Prostate gland (tissue), 2 donors: ENCODE data around the gene JMJD4. TPM values are rescaled to one million over a fixed set of nuclear protein-coding genes. Genes with fewer than 3 reads are reported as not detected.

ENCODE experiments used
- DNase-seq: peaks from one replicate; pipeline ENCODE4 v3.0.0-alpha.2; 2019; ENCODE audit warnings: low spot score
- H3K27ac ChIP-seq, 2 donors: fragments of 200-600 bp; sonication (generic); 2 replicates each; pipeline ENCODE4 v1.5.1; 2017 to 2019
- H3K27me3 ChIP-seq: fragments of 200-600 bp; sonication (generic); replicated peaks from 2 replicates; pipeline ENCODE4 v1.5.1; 2019; ENCODE audit not compliant: insufficient read depth
- H3K36me3 ChIP-seq, 2 donors: fragments of 200-600 bp; sonication (generic); 1 replicate in 1 of 2; 2 replicates in 1 of 2; pipeline versions ENCODE4 v1.5.1 to v1.8.1; 2017 to 2019
- H3K4me1 ChIP-seq: fragments of 200-600 bp; sonication (generic); replicated peaks from 2 replicates; pipeline ENCODE4 v1.5.1; 2019
- H3K4me3 ChIP-seq, 2 donors: fragments of 200-600 bp; sonication (generic); 2 replicates each; pipeline ENCODE4 v1.5.1; 2017 to 2019
- H3K9me3 ChIP-seq: fragments of 200-600 bp; sonication (generic); 2 replicates; pipeline ENCODE4 v1.5.1; 2017
- CTCF ChIP-seq, 4 experiments: fragments of 200-600 bp in 2 of 4; fragments of 450-650 bp in 2 of 4; sonication (generic) in 2 of 4; IDR thresholded peaks; 1 replicate in 3 of 4; 2 replicates in 1 of 4; pipeline ENCODE4 v1.5.1; 2016 to 2019; ENCODE audit warnings: antibody characterized with exemption in 4 of 4, mild to moderate bottlenecking in 2 of 4, moderate library complexity in 2 of 4
- POLR2A ChIP-seq: fragments of 450-650 bp; IDR thresholded peaks from one replicate; pipeline ENCODE4 v1.6.1; 2016; ENCODE audit warnings: antibody characterized with exemption, mild to moderate bottlenecking
- POLR2AphosphoS5 ChIP-seq: sonication (generic); formaldehyde crosslinking; IDR thresholded peaks from one replicate; pipeline ENCODE4 v1.6.1; 2017; ENCODE audit warnings: antibody characterized with exemption
- WGBS: methylation state at CpG from one replicate; pipeline ENCODE4 v1.1.5; 2018; 5-methylcytosine and 5-hydroxymethylcytosine counted together
- intact Hi-C: fragments of 100-400 bp; cut with DNase I; formaldehyde crosslinking; loops from one replicate; pipeline ENCODE4 v1.14.2; 2022
- total RNA-seq, 2 donors: library from RNA; depleted of rRNA; stranded (reverse); fragments of >200 nt; gene quantifications; one replicate each; pipeline ENCODE4 v1.1.0, GENCODE V29; 2016

The JMJD4 gene
- total RNA-seq, 2 donors from 2014 or later, result 29.8 to 38.3 TPM

GRCh38 chr1:227733309-227733705 lies 1.8 kb downstream of the JMJD4 start:
- 82% methylated on average over 15 of the region's 15 CpGs for WGBS
- no peak for DNase-seq
- no peaks in the 10 kb centered on the region for H3K27me3 ChIP-seq
- peaks cover 0 to 3% of the 10 kb centered on the region in 2 donors for H3K36me3 ChIP-seq
- peaks cover 5% of the 10 kb centered on the region for H3K4me1 ChIP-seq
- H3K9me3 ChIP-seq, result no peaks in the 10 kb centered on the region
- H3K4me3 ChIP-seq, result no peak overlapping the region
- TF ChIP-seq POLR2A (no peak), CTCF (IDR thresholded peaks at IDR 0.05) (no peak), POLR2AphosphoS5 (no peak)
- no peak overlapping the region for H3K27ac ChIP-seq
- intact Hi-C loops, result no loop called here

GRCh38 chr1:227732586-227733308 lies 2.4 kb downstream of the JMJD4 start:
- 96% methylated on average over 18 of the region's 18 CpGs for WGBS
- intact Hi-C loops, result no loop called here
- H3K27me3 ChIP-seq, result no peaks in the 10 kb centered on the region
- H3K36me3 ChIP-seq, result peaks cover 0 to 3% of the 10 kb centered on the region in 2 donors
- DNase-seq, result no peak
- H3K27ac ChIP-seq, result no peak overlapping the region
- H3K9me3 ChIP-seq, result no peaks in the 10 kb centered on the region
- peaks cover 5% of the 10 kb centered on the region for H3K4me1 ChIP-seq
- TF ChIP-seq CTCF (IDR thresholded peaks at IDR 0.05) (no peak), POLR2AphosphoS5 (no peak), POLR2A (no peak)
- no peak overlapping the region for H3K4me3 ChIP-seq

- no peak for DNase-seq
- H3K27ac ChIP-seq, result no peak overlapping the region
- peaks cover 0 to 3% of the 10 kb centered on the region in 2 donors for H3K36me3 ChIP-seq
- no peak overlapping the region for H3K4me3 ChIP-seq
- intact Hi-C loops, result no loop called here
- no peaks in the 10 kb centered on the region for H3K27me3 ChIP-seq
- TF ChIP-seq CTCF (IDR thresholded peaks at IDR 0.05), result no peak
- TF ChIP-seq POLR2AphosphoS5, result no peak
- no peak for TF ChIP-seq POLR2A
- 89% methylated on average over 16 of the region's 19 CpGs for WGBS
- peaks cover 5% of the 10 kb centered on the region for H3K4me1 ChIP-seq
- H3K9me3 ChIP-seq, result no peaks in the 10 kb centered on the region
These were observed 3.2 kb downstream of the JMJD4 start for GRCh38 chr1:227731696-227732585.

- 73% methylated on average over 10 of the region's 11 CpGs for WGBS
- intact Hi-C loops, result no loop called here
- no peak for TF ChIP-seq CTCF (IDR thresholded peaks at IDR 0.05)
- no peak for TF ChIP-seq POLR2A
- TF ChIP-seq POLR2AphosphoS5, result no peak
- Histone ChIP-seq H3K4me1 (peaks cover 5% of the 10 kb centered on the region), H3K27me3 (no peaks in the 10 kb centered on the region), H3K27ac (no peak overlapping the region), H3K36me3 (peaks cover 0 to 3% of the 10 kb centered on the region in 2 donors), H3K9me3 (no peaks in the 10 kb centered on the region), H3K4me3 (no peak overlapping the region)
- DNase-seq, result no peak
These were observed 3.8 kb downstream of the JMJD4 start for GRCh38 chr1:227731241-227731677.
